ENCODE results near the gene PSME2.
A peak's percentile ranks its signal among the peaks of the same experiment; 100 is the strongest.

GRCh38 chr14:24095271-24096068 is 50.9 kb downstream of the PSME2 start:
- TF ChIP-seq, protein P1, sequence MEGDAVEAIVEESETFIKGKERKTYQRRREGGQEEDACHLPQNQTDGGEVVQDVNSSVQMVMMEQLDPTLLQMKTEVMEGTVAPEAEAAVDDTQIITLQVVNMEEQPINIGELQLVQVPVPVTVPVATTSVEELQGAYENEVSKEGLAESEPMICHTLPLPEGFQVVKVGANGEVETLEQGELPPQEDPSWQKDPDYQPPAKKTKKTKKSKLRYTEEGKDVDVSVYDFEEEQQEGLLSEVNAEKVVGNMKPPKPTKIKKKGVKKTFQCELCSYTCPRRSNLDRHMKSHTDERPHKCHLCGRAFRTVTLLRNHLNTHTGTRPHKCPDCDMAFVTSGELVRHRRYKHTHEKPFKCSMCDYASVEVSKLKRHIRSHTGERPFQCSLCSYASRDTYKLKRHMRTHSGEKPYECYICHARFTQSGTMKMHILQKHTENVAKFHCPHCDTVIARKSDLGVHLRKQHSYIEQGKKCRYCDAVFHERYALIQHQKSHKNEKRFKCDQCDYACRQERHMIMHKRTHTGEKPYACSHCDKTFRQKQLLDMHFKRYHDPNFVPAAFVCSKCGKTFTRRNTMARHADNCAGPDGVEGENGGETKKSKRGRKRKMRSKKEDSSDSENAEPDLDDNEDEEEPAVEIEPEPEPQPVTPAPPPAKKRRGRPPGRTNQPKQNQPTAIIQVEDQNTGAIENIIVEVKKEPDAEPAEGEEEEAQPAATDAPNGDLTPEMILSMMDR (IDR thresholded peaks at IDR 0.05) = no peak
- peak in 1 of 2 donors; percentile 75 for TF ChIP-seq POLR2A (IDR thresholded peaks at IDR 0.05)
- TF ChIP-seq POLR2AphosphoS5 (IDR thresholded peaks at IDR 0.05) = peak in 2 of 4 donors; percentile 47 to 59
- TF ChIP-seq EP300 (IDR thresholded peaks at IDR 0.05) = no peak
